HepG2 (cell line): ENCODE results near the gene H6PD. TPM values are rescaled to one million over a fixed set of nuclear protein-coding genes. Genes with fewer than 3 reads are reported as not detected.

Experiments used
- ATAC-seq: fragments of 200-7000 bp; cut with Tn5 transposase; 3 replicates; pipeline ENCODE4 v1.9.1; 2020; ENCODE audit warnings: mild to moderate bottlenecking, moderate library complexity
- BruUV-seq: library from RNA; stranded (reverse); fragments of 400-500 nt; replicated peaks from 2 replicates; lab custom pipeline; 2021; lab: Mats Ljungman, UMichigan
- CTCF ChIA-PET: fragments of 300-600 bp; formaldehyde crosslinking; extraction: SDS; loops from one replicate; lab custom pipeline; 2021; ENCODE audit warnings: low total read pairs, inconsistent platforms, low intra/inter-chr PET ratio; lab: Yijun Ruan, JAX
- POLR2A ChIA-PET: fragments of 350-600 bp; sonication (Branson Sonifier 250); formaldehyde crosslinking; loops from one replicate; lab custom pipeline; 2020; ENCODE audit warnings: antibody characterized with exemption, inconsistent platforms; lab: Yijun Ruan, JAX
- DNase-seq: peaks from one replicate; pipeline ENCODE4 v3.0.0-alpha.2; 2015; ENCODE audit warnings: low spot score
- FAIRE-seq: peaks from 3 replicates; lab custom pipeline; 2011; peaks lifted over from hg19 to GRCh38; lab: Jason Lieb, UNC
- H2AFZ ChIP-seq: one replicate; pipeline ENCODE4 v1.6.1; 2011; ENCODE audit warnings: low read length, inconsistent platforms
- H3K27ac ChIP-seq: fragments of 300-600 bp; 3 replicates; pipeline ENCODE4 v1.8.0; 2011; ENCODE audit warnings: mixed run types, mild to moderate bottlenecking, mixed read lengths, low read length, inconsistent platforms; ENCODE audit not compliant: insufficient read depth; ENCODE audit errors: extremely low read length
- H3K27me3 ChIP-seq, 2 experiments: fragments of 200-600 bp in 1 of 2; 2 replicates in 1 of 2; 3 replicates in 1 of 2; pipeline versions ENCODE4 v1.6.0 to v1.8.0; 2011; ENCODE audit warnings: low read length in 2 of 2, mild to moderate bottlenecking in 2 of 2, moderate library complexity in 2 of 2, inconsistent platforms in 1 of 2; ENCODE audit not compliant: insufficient read depth in 2 of 2, control insufficient read depth in 1 of 2
- H3K36me3 ChIP-seq, 2 experiments: fragments of 200-600 bp in 1 of 2; replicated peaks in 1 of 2; 2 replicates in 1 of 2; 3 replicates in 1 of 2; pipeline versions ENCODE4 v1.5.1 to v1.8.0; 2011; ENCODE audit warnings: low read length in 2 of 2, inconsistent platforms in 1 of 2; ENCODE audit not compliant: insufficient read depth in 2 of 2, control insufficient read depth in 1 of 2
- H3K4me1 ChIP-seq: 2 replicates; pipeline ENCODE4 v1.5.1; 2012; ENCODE audit warnings: low read length, inconsistent platforms; ENCODE audit not compliant: insufficient read depth
- H3K4me2 ChIP-seq: 2 replicates; pipeline ENCODE4 v1.6.0; 2011; ENCODE audit warnings: low read depth, low read length, inconsistent platforms
- H3K4me3 ChIP-seq, 3 experiments: fragments of 200-600 bp in 1 of 3; sonication (generic), shearing (Covaris generic) in 1 of 3; replicated peaks in 1 of 3; 2 replicates each; pipeline ENCODE4 v1.5.1; 2011 to 2016; ENCODE audit warnings: low read length in 3 of 3, inconsistent platforms in 2 of 3, low read depth in 2 of 3, mild to moderate bottlenecking in 2 of 3, control low read depth in 1 of 3, mixed read lengths in 1 of 3; ENCODE audit not compliant: insufficient read depth in 1 of 3
- H3K79me2 ChIP-seq: one replicate; pipeline ENCODE4 v1.6.1; 2011; ENCODE audit warnings: low read length, inconsistent platforms; ENCODE audit not compliant: insufficient read depth
- H3K9ac ChIP-seq: 2 replicates; pipeline ENCODE4 v1.6.0; 2011; ENCODE audit warnings: mild to moderate bottlenecking, low read depth, low read length, inconsistent platforms; ENCODE audit not compliant: insufficient read depth
- H3K9me3 ChIP-seq: 2 replicates; pipeline ENCODE4 v1.5.1; 2012; ENCODE audit warnings: mild to moderate bottlenecking, low read length
- H4K20me1 ChIP-seq: 2 replicates; pipeline ENCODE4 v1.6.0; 2011; ENCODE audit warnings: inconsistent platforms, mild to moderate bottlenecking, low read length, moderate library complexity; ENCODE audit not compliant: insufficient read depth
- POLR2A ChIP-seq, 2 experiments: IDR thresholded peaks; 2 replicates each; pipeline ENCODE4 v1.6.1; 2011; ENCODE audit warnings: low read depth in 2 of 2, low read length in 2 of 2, mild to moderate bottlenecking in 1 of 2, moderate library complexity in 1 of 2; ENCODE audit not compliant: insufficient read depth in 1 of 2
- U2AF2 ChIP-seq: fragments of 200-400 bp; formaldehyde crosslinking; IDR thresholded peaks from 2 replicates; pipeline ENCODE4 v1.6.1; 2017; ENCODE audit warnings: low read depth, mild to moderate bottlenecking, low read length
- ZBTB3 ChIP-seq: sonication (generic); formaldehyde crosslinking; IDR thresholded peaks from 2 replicates; pipeline ENCODE4 v1.4.0; 2020; ENCODE audit warnings: low read depth, mild to moderate bottlenecking, moderate library complexity, missing genetic modification reagents, borderline replicate concordance
- ZFP37 ChIP-seq: sonication (generic); formaldehyde crosslinking; IDR thresholded peaks from 2 replicates; pipeline ENCODE4 v1.4.0; 2020; ENCODE audit warnings: missing genetic modification reagents, borderline replicate concordance
- ZNF652 ChIP-seq: IDR thresholded peaks from 2 replicates; pipeline ENCODE4 v1.6.1; 2016; ENCODE audit warnings: low read depth, borderline replicate concordance
- ZNF672 ChIP-seq: sonication (generic); formaldehyde crosslinking; IDR thresholded peaks from 2 replicates; pipeline ENCODE4 v1.8.1; 2022; ENCODE audit warnings: missing genetic modification reagents
- ZNF770 ChIP-seq: sonication (generic); formaldehyde crosslinking; IDR thresholded peaks from 2 replicates; pipeline ENCODE4 v1.5.0; 2020; ENCODE audit warnings: mild to moderate bottlenecking, missing genetic modification reagents
- ZNF800 ChIP-seq: sonication (generic); formaldehyde crosslinking; IDR thresholded peaks from 2 replicates; pipeline ENCODE4 v1.4.0; 2020; ENCODE audit warnings: missing genetic modification reagents
- WGBS: methylation state at CpG from one replicate; pipeline ENCODE4 v1.1.6; 2017; ENCODE audit warnings: low lambda C conversion rate; 5-methylcytosine and 5-hydroxymethylcytosine counted together
- in situ Hi-C: cut with HindIII; loops from 2 replicates; pipeline ENCODE4 v1.10.0; 2017; ENCODE audit warnings: low pct_unique_long_range_greater_than_20kb; ENCODE audit not compliant: extremely low pct_ligation_motif_present
- intact Hi-C: fragments of 100-400 bp; cut with micrococcal nuclease; formaldehyde crosslinking; loops from one replicate; pipeline ENCODE4 v1.10.0; 2022; ENCODE audit not compliant: unreplicated experiment
- polyA plus RNA-seq, 8 experiments: library from polyadenylated mRNA; depleted of rRNA in 3 of 8; stranded (reverse) in 7 of 8; unstranded in 1 of 8; fragments of >200 nt; fragmentation: Illumina TruSeq in 4 of 8; extraction: Trizol in 4 of 8; gene quantifications; 2 replicates each; pipeline versions ENCODE4 v1.2.1 to v1.2.3, GENCODE V29; 2011 to 2016; ENCODE audit warnings: low read depth in 4 of 8, missing spikeins in 1 of 8, mixed read lengths in 1 of 8; ENCODE audit not compliant: insufficient read depth in 1 of 8
- total RNA-seq, 5 experiments: library from RNA; depleted of rRNA; stranded (reverse); fragments of >200 nt; fragmentation: Illumina TruSeq; extraction: Trizol; gene quantifications; 2 replicates each; pipeline ENCODE4 v1.2.3, GENCODE V29; 2016; ENCODE audit warnings: low read depth in 1 of 5

Gene H6PD
- total and polyA plus RNA-seq, 2 of the 13 experiments (the other 11 are each of a cell fraction or from before 2014, with no cell fraction given), result 9.3 to 14.1 TPM

- peaks cover 12% of the 10 kb centered on the region for H3K79me2 ChIP-seq
- no peak for DNase-seq
- H3K36me3 ChIP-seq, result peaks cover 0 to 1% of the 10 kb centered on the region in 2 experiments; a peak in 2 of 5 replicates
- peaks cover 55% of the 10 kb centered on the region for H3K4me1 ChIP-seq
- no peak for ATAC-seq
- TSS peak; percentile 42 for BruUV-seq
- H4K20me1 ChIP-seq, result no peaks in the 10 kb centered on the region
- H3K4me3 ChIP-seq, result no peak overlapping the region
- ChIA-PET CTCF (no interaction called here), POLR2A (interaction anchor here (1.3 to 7.0 kb wide), 2 partner anchors 18 to 20 kb away, joined by 3 to 303 read pairs; partner anchors contain the start of gene H6PD)
- no peak overlapping the region for H3K27ac ChIP-seq
- intact Hi-C loops (no loop called here), in situ Hi-C loops (no loop called here)
- FAIRE-seq, result no peak
- no peak overlapping the region for H2AFZ ChIP-seq
- H3K27me3 ChIP-seq, result no peaks in the 10 kb centered on the region
- H3K9ac ChIP-seq, result no peak overlapping the region
- 96% methylated on average over 10 of the region's 10 CpGs for WGBS
- TF ChIP-seq ZNF652 (CRISPR knock-in tag), result peak; percentile 89
- no peak for TF ChIP-seq ZBTB3
- no peak overlapping the region for H3K4me2 ChIP-seq
- no peaks in the 10 kb centered on the region for H3K9me3 ChIP-seq
Observed at GRCh38 chr1:9253453-9254105, 19.0 kb downstream of the H6PD start.

GRCh38 chr1:9256332-9256731 lies 21.8 kb downstream of the H6PD start:
- Histone ChIP-seq H3K79me2 (peaks cover 25% of the 10 kb centered on the region), H3K27ac (no peak overlapping the region), H3K9ac (no peak overlapping the region), H4K20me1 (no peaks in the 10 kb centered on the region), H3K4me2 (no peak overlapping the region), H3K36me3 (peaks cover 0 to 1% of the 10 kb centered on the region in 2 experiments; a peak in 2 of 5 replicates), H3K4me3 (no peak overlapping the region), H3K9me3 (no peaks in the 10 kb centered on the region), H3K27me3 (no peaks in the 10 kb centered on the region)
- DNase-seq (no peak), FAIRE-seq (no peak)
- no CpG with 5 or more reads among the region's 7 CpGs for WGBS
- CTCF ChIA-PET, result no interaction called here
- intact Hi-C loops (no loop called here), in situ Hi-C loops (no loop called here)
- no TSS peak for BruUV-seq
- no peak for TF ChIP-seq U2AF2
- no peak for TF ChIP-seq ZNF672
- no peak for TF ChIP-seq ZNF770 (CRISPR knock-in tag)
- no peak for TF ChIP-seq ZFP37 (CRISPR knock-in tag)
- TF ChIP-seq POLR2A (IDR thresholded peaks at IDR 0.05; ENCODE audit: insufficient read depth in 1 of 2, low read depth in 2 of 2, low read length in 2 of 2), result no peak
- TF ChIP-seq ZNF800 (CRISPR knock-in tag), result no peak
- TF ChIP-seq, all 625 proteins: peak for 0
- Histone ChIP-seq H3K4me1 (peaks cover 27% of the 10 kb centered on the region), H2AFZ (no peak overlapping the region)
- POLR2A ChIA-PET, result interaction anchor here (0.7 kb wide), 1 partner anchor 17 kb away, joined by 3 read pairs; no protein-coding TSS in a partner anchor
- no peak for ATAC-seq
